Measurements from ENCODE around the gene KANSL2. TPM values are rescaled to one million over a fixed set of nuclear protein-coding genes. Genes with fewer than 3 reads are reported as not detected.

Gene KANSL2
- total and polyA plus RNA-seq, 2 of the 13 experiments (the other 11 are each of a cell fraction or from before 2014, with no cell fraction given): 24.1 to 41.3 TPM

DNA sequence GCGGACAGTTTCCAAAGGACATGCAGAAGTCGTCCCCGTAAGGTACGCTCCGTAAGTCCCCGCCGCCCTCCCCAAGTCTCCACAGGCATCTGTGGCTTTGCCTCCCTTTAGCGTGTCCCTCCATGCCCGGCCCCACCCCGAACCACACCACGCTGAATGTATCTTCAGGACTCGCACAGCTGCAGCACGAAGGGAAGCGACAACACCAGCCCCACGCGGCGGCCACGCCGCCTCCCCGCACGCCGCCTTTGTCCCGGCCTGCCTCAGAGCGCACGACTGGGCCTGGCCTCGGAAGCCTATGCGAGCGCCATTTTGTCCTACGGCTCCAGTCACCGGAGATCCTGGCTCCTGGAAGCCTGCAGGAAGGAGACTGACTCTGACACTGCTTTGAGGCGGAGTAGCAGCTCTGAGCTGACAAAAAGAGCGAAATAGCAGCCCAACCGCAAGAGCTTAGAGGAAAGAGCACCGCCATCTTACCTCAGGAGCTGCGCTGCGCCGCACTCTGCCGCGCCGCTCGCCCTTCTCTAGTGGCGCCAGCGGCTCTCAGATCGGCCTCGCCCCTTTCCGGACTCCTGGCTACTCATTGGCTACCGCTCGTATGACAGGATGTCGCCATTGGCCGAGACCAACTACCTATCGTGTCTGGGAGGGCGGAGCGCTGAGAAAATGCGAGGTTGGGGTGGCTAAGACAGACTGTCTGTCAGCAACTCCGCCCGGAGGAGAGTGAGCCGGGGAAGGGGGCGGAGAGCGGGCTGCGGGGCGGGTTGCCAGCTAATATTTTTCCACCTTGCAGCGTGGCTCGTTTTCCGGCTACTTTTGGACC is at the start of gene KANSL2 (continued):
- TF ChIP-seq, protein P1, sequence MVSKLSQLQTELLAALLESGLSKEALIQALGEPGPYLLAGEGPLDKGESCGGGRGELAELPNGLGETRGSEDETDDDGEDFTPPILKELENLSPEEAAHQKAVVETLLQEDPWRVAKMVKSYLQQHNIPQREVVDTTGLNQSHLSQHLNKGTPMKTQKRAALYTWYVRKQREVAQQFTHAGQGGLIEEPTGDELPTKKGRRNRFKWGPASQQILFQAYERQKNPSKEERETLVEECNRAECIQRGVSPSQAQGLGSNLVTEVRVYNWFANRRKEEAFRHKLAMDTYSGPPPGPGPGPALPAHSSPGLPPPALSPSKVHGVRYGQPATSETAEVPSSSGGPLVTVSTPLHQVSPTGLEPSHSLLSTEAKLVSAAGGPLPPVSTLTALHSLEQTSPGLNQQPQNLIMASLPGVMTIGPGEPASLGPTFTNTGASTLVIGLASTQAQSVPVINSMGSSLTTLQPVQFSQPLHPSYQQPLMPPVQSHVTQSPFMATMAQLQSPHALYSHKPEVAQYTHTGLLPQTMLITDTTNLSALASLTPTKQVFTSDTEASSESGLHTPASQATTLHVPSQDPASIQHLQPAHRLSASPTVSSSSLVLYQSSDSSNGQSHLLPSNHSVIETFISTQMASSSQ (IDR thresholded peaks at IDR 0.05; ENCODE audit: low read depth): no peak
- TF ChIP-seq, protein P1 (CRISPR knock-in tag; IDR thresholded peaks at IDR 0.05; ENCODE audit: borderline replicate concordance): peak; percentile 55; the same call in 1 of the 2 replicates
- TF ChIP-seq, protein P2, sequence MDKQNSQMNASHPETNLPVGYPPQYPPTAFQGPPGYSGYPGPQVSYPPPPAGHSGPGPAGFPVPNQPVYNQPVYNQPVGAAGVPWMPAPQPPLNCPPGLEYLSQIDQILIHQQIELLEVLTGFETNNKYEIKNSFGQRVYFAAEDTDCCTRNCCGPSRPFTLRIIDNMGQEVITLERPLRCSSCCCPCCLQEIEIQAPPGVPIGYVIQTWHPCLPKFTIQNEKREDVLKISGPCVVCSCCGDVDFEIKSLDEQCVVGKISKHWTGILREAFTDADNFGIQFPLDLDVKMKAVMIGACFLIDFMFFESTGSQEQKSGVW (CRISPR knock-in tag; IDR thresholded peaks at IDR 0.05; ENCODE audit: borderline replicate concordance): no peak
- TF ChIP-seq CBX2 (IDR thresholded peaks at IDR 0.05; ENCODE audit: low read depth, low read length): no peak
- no peak for TF ChIP-seq CBX2 (CRISPR knock-in tag; IDR thresholded peaks at IDR 0.05; ENCODE audit: low read depth)
- no peak for TF ChIP-seq ZSCAN30 (CRISPR knock-in tag; IDR thresholded peaks at IDR 0.05)
- TF ChIP-seq, protein P3, sequence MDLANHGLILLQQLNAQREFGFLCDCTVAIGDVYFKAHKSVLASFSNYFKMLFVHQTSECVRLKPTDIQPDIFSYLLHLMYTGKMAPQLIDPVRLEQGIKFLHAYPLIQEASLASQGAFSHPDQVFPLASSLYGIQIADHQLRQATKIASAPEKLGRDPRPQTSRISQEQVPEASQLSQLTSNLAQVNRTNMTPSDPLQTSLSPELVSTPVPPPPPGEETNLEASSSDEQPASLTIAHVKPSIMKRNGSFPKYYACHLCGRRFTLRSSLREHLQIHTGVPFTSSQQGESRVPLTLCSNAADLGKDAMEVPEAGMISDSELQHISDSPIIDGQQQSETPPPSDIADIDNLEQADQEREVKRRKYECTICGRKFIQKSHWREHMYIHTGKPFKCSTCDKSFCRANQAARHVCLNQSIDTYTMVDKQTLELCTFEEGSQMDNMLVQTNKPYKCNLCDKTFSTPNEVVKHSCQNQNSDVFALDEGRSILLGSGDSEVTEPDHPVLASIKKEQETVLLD (CRISPR knock-in tag; IDR thresholded peaks at IDR 0.05; ENCODE audit: low read depth): 0 out of 2 replicates have a peak, but pooled peaks have one; percentile 46
- TF ChIP-seq SP5 (CRISPR knock-in tag; IDR thresholded peaks at IDR 0.05; ENCODE audit: borderline replicate concordance, low read depth): no peak; the same call in 1 of the 2 replicates
- TF ChIP-seq ZFY (CRISPR knock-in tag; IDR thresholded peaks at IDR 0.05): peak; percentile 98
- no peak for TF ChIP-seq ZNF577 (CRISPR knock-in tag; IDR thresholded peaks at IDR 0.05; ENCODE audit: borderline replicate concordance, low read depth)
- TF ChIP-seq, protein P4, sequence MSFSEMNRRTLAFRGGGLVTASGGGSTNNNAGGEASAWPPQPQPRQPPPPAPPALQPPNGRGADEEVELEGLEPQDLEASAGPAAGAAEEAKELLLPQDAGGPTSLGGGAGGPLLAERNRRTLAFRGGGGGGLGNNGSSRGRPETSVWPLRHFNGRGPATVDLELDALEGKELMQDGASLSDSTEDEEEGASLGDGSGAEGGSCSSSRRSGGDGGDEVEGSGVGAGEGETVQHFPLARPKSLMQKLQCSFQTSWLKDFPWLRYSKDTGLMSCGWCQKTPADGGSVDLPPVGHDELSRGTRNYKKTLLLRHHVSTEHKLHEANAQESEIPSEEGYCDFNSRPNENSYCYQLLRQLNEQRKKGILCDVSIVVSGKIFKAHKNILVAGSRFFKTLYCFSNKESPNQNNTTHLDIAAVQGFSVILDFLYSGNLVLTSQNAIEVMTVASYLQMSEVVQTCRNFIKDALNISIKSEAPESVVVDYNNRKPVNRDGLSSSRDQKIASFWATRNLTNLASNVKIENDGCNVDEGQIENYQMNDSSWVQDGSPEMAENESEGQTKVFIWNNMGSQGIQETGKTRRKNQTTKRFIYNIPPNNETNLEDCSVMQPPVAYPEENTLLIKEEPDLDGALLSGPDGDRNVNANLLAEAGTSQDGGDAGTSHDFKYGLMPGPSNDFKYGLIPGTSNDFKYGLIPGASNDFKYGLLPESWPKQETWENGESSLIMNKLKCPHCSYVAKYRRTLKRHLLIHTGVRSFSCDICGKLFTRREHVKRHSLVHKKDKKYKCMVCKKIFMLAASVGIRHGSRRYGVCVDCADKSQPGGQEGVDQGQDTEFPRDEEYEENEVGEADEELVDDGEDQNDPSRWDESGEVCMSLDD (CRISPR knock-in tag; IDR thresholded peaks at IDR 0.05; ENCODE audit: borderline replicate concordance): no peak
- TF ChIP-seq ZNF17 (CRISPR knock-in tag; IDR thresholded peaks at IDR 0.05): no peak
- peak; percentile 70 for TF ChIP-seq DNMT3B (CRISPR knock-in tag; conservative IDR thresholded peaks at IDR 0.05)
- TF ChIP-seq ZNF766 (CRISPR knock-in tag; IDR thresholded peaks at IDR 0.05; ENCODE audit: borderline replicate concordance): no peak
- TF ChIP-seq ARID2 (CRISPR knock-in tag; IDR thresholded peaks at IDR 0.05; ENCODE audit: borderline replicate concordance): peak; percentile 94; the same call in 1 of the 2 replicates
- peak; percentile 99 for TF ChIP-seq ZNF670 (CRISPR knock-in tag; IDR thresholded peaks at IDR 0.05; ENCODE audit: borderline replicate concordance)
- TF ChIP-seq ZNF160 (CRISPR knock-in tag; IDR thresholded peaks at IDR 0.05): peak; percentile 86; the same call in 1 of the 2 replicates
- no peak for TF ChIP-seq EED (CRISPR knock-in tag; IDR thresholded peaks at IDR 0.05)
- no peak for TF ChIP-seq FOSL1 (CRISPR knock-in tag; IDR thresholded peaks at IDR 0.05; ENCODE audit: borderline replicate concordance)
